ENCODE data around the gene MED4. TPM values are rescaled to one million over a fixed set of nuclear protein-coding genes. Genes with fewer than 3 reads are reported as not detected.

MED4 gene
- 69.1 TPM for total RNA-seq
- 100 to 1,000 TPM in 1 of 4 donors, 10 to 100 TPM in 3; 83.6 to 129 (median 97.8) TPM for polyA plus RNA-seq

GRCh38 chr13:48094781-48095502, at the start of gene MED4:
Gene MED4, minus strand, starts transcription at chr13:48095104. Its CDS starts 26 bp downstream, at chr13:48095078.
- H3K4me3 Mint-ChIP-seq, result peak within 1 kb of the TSS; percentile 93 to 98 (median 97)

GRCh38 chr13:48144413-48145035, 49.6 kb upstream of the MED4 start:
- H3K27ac ChIP-seq (ENCODE audit: insufficient read depth, low read length, poor library complexity, severe bottlenecking), result peak overlapping the region; percentile 15
- peaks cover 6% of the 10 kb centered on the region for H3K4me1 ChIP-seq (ENCODE audit: control insufficient read depth, insufficient read depth, low read length, poor library complexity, severe bottlenecking)
- Mint-ChIP-seq H3K27ac (peak overlapping the region; percentile 31 to 97 (median 76)), H3K4me1 (peaks cover 9 to 53% (median 17%) of the 10 kb centered on the region in 4 donors), H3K4me3 (peak overlapping the region; percentile 1 to 66 (median 49)), H3K27me3 (no peaks in the 10 kb centered on the region), H3K9me3 (peaks cover 0 to 4% (median 0%) of the 10 kb centered on the region in 7 donors), H3K36me3 (peaks cover 14% of the 10 kb centered on the region)
- no peaks in the 10 kb centered on the region for H3K9me3 ChIP-seq (ENCODE audit: control insufficient read depth in 2 of 2, low read length in 2 of 2)
- no peaks in the 10 kb centered on the region for H3K27me3 ChIP-seq (ENCODE audit: control insufficient read depth, insufficient read depth, low read length)
- peak in 1 of 3 donors; percentile 52 for DNase-seq
- ATAC-seq (ENCODE audit: low read depth in 2 of 2), result peak in 1 of 2 donors; percentile 62
- H3K4me3 ChIP-seq (ENCODE audit: low read depth, low read length), result peak overlapping the region; percentile 6
- H3K36me3 ChIP-seq (ENCODE audit: control insufficient read depth, insufficient read depth, low read length), result no peaks in the 10 kb centered on the region

More at GRCh38 chr13:48094781-48095502, at the start of gene MED4:
- Mint-ChIP-seq H3K27ac (peak within 1 kb of the TSS; percentile 97 to 99 (median 97)), H3K4me1 (peaks cover 22 to 50% (median 44%) of the 10 kb centered on the region in 4 donors), H3K27me3 (peaks cover 24% of the 10 kb centered on the region), H3K9me3 (peaks cover 0 to 2% (median 0%) of the 10 kb centered on the region in 7 donors), H3K36me3 (peaks cover 4% of the 10 kb centered on the region)
- peak; percentile 98 for ATAC-seq (ENCODE audit: low read depth in 2 of 2)
- Histone ChIP-seq H3K27me3 (ENCODE audit: control insufficient read depth, insufficient read depth, low read length) (peaks cover 6% of the 10 kb centered on the region), H3K27ac (ENCODE audit: insufficient read depth, low read length, poor library complexity, severe bottlenecking) (peak within 1 kb of the TSS; percentile 85), H3K4me3 (ENCODE audit: low read depth, low read length) (peak within 1 kb of the TSS; percentile 89), H3K9me3 (ENCODE audit: control insufficient read depth in 2 of 2, low read length in 2 of 2) (no peaks in the 10 kb centered on the region), H3K4me1 (ENCODE audit: control insufficient read depth, insufficient read depth, low read length, poor library complexity, severe bottlenecking) (peaks cover 25% of the 10 kb centered on the region), H3K36me3 (ENCODE audit: control insufficient read depth, insufficient read depth, low read length) (no peaks in the 10 kb centered on the region)
- DNase-seq, result peak; percentile 94 to 97 (median 96)

- Mint-ChIP-seq H3K4me1 (peaks cover 5 to 43% (median 15%) of the 10 kb centered on the region in 4 donors), H3K4me3 (no peak overlapping the region), H3K9me3 (peaks cover 0 to 4% (median 0%) of the 10 kb centered on the region in 7 donors), H3K36me3 (peaks cover 12% of the 10 kb centered on the region), H3K27ac (peak overlapping the region in 2 of 3 donors; percentile 26 to 57), H3K27me3 (no peaks in the 10 kb centered on the region)
- no peaks in the 10 kb centered on the region for H3K36me3 ChIP-seq (ENCODE audit: control insufficient read depth, insufficient read depth, low read length)
- H3K4me3 ChIP-seq (ENCODE audit: low read depth, low read length), result no peak overlapping the region
- H3K4me1 ChIP-seq (ENCODE audit: control insufficient read depth, insufficient read depth, low read length, poor library complexity, severe bottlenecking), result peaks cover 6% of the 10 kb centered on the region
- no peak overlapping the region for H3K27ac ChIP-seq (ENCODE audit: insufficient read depth, low read length, poor library complexity, severe bottlenecking)
- H3K9me3 ChIP-seq (ENCODE audit: control insufficient read depth in 2 of 2, low read length in 2 of 2), result no peaks in the 10 kb centered on the region
- peak in 1 of 2 donors; percentile 42 for ATAC-seq (ENCODE audit: low read depth in 2 of 2)
- no peak for DNase-seq
- no peaks in the 10 kb centered on the region for H3K27me3 ChIP-seq (ENCODE audit: control insufficient read depth, insufficient read depth, low read length)
Measured at GRCh38 chr13:48142436-48142835, 47.5 kb upstream of the MED4 start.

GRCh38 chr13:48138270-48138669, 43.4 kb upstream of the MED4 start:
- H3K9me3 Mint-ChIP-seq, result no peaks in the 10 kb centered on the region
- DNase-seq, result no peak
- H3K4me3 Mint-ChIP-seq, result no peak overlapping the region
- Histone ChIP-seq H3K9me3 (ENCODE audit: control insufficient read depth in 2 of 2, low read length in 2 of 2) (no peaks in the 10 kb centered on the region), H3K27ac (ENCODE audit: insufficient read depth, low read length, poor library complexity, severe bottlenecking) (no peak overlapping the region), H3K36me3 (ENCODE audit: control insufficient read depth, insufficient read depth, low read length) (no peaks in the 10 kb centered on the region), H3K27me3 (ENCODE audit: control insufficient read depth, insufficient read depth, low read length) (peaks cover 2% of the 10 kb centered on the region), H3K4me3 (ENCODE audit: low read depth, low read length) (no peak overlapping the region), H3K4me1 (ENCODE audit: control insufficient read depth, insufficient read depth, low read length, poor library complexity, severe bottlenecking) (no peaks in the 10 kb centered on the region)
- peaks cover 0 to 13% (median 8%) of the 10 kb centered on the region in 4 donors for H3K4me1 Mint-ChIP-seq
- H3K27me3 Mint-ChIP-seq, result peaks cover 17% of the 10 kb centered on the region
- ATAC-seq (ENCODE audit: low read depth in 2 of 2), result no peak
- H3K27ac Mint-ChIP-seq, result peak overlapping the region in 1 of 3 donors; percentile 56
- peaks cover 3% of the 10 kb centered on the region for H3K36me3 Mint-ChIP-seq

- H3K9me3 ChIP-seq (ENCODE audit: control insufficient read depth in 2 of 2, low read length in 2 of 2), result no peaks in the 10 kb centered on the region
- H3K4me3 Mint-ChIP-seq, result no peak overlapping the region
- peaks cover 5 to 13% (median 11%) of the 10 kb centered on the region in 4 donors for H3K4me1 Mint-ChIP-seq
- DNase-seq (no peak), ATAC-seq (ENCODE audit: low read depth in 2 of 2) (no peak)
- H3K27ac Mint-ChIP-seq, result no peak overlapping the region
- H3K27ac ChIP-seq (ENCODE audit: insufficient read depth, low read length, poor library complexity, severe bottlenecking), result no peak overlapping the region
- H3K4me1 ChIP-seq (ENCODE audit: control insufficient read depth, insufficient read depth, low read length, poor library complexity, severe bottlenecking), result no peaks in the 10 kb centered on the region
- no peaks in the 10 kb centered on the region for H3K36me3 ChIP-seq (ENCODE audit: control insufficient read depth, insufficient read depth, low read length)
- peaks cover 0 to 1% (median 0%) of the 10 kb centered on the region in 7 donors for H3K9me3 Mint-ChIP-seq
- peaks cover 3% of the 10 kb centered on the region for H3K36me3 Mint-ChIP-seq
- H3K27me3 Mint-ChIP-seq, result peaks cover 30% of the 10 kb centered on the region
- no peak overlapping the region for H3K4me3 ChIP-seq (ENCODE audit: low read depth, low read length)
- H3K27me3 ChIP-seq (ENCODE audit: control insufficient read depth, insufficient read depth, low read length), result peaks cover 2% of the 10 kb centered on the region
Measured at GRCh38 chr13:48132961-48133360, 38.1 kb upstream of the MED4 start.

GRCh38 chr13:48131533-48131932, 36.6 kb upstream of the MED4 start:
- Mint-ChIP-seq H3K27me3 (peaks cover 30% of the 10 kb centered on the region), H3K27ac (peak overlapping the region in 1 of 3 donors; percentile 80), H3K9me3 (peaks cover 0 to 1% (median 0%) of the 10 kb centered on the region in 7 donors), H3K4me1 (peaks cover 12 to 26% (median 19%) of the 10 kb centered on the region in 4 donors), H3K4me3 (no peak overlapping the region), H3K36me3 (no peaks in the 10 kb centered on the region)
- ATAC-seq (ENCODE audit: low read depth in 2 of 2) (no peak), DNase-seq (no peak)
- Histone ChIP-seq H3K4me1 (ENCODE audit: control insufficient read depth, insufficient read depth, low read length, poor library complexity, severe bottlenecking) (peaks cover 11% of the 10 kb centered on the region), H3K27ac (ENCODE audit: insufficient read depth, low read length, poor library complexity, severe bottlenecking) (no peak overlapping the region), H3K36me3 (ENCODE audit: control insufficient read depth, insufficient read depth, low read length) (no peaks in the 10 kb centered on the region), H3K4me3 (ENCODE audit: low read depth, low read length) (no peak overlapping the region), H3K27me3 (ENCODE audit: control insufficient read depth, insufficient read depth, low read length) (peaks cover 2% of the 10 kb centered on the region), H3K9me3 (ENCODE audit: control insufficient read depth in 2 of 2, low read length in 2 of 2) (no peaks in the 10 kb centered on the region)

- Histone ChIP-seq H3K9me3 (ENCODE audit: control insufficient read depth in 2 of 2, low read length in 2 of 2) (no peaks in the 10 kb centered on the region), H3K27me3 (ENCODE audit: control insufficient read depth, insufficient read depth, low read length) (no peaks in the 10 kb centered on the region), H3K36me3 (ENCODE audit: control insufficient read depth, insufficient read depth, low read length) (no peaks in the 10 kb centered on the region), H3K27ac (ENCODE audit: insufficient read depth, low read length, poor library complexity, severe bottlenecking) (peak overlapping the region; percentile 65), H3K4me3 (ENCODE audit: low read depth, low read length) (peak overlapping the region; percentile 67), H3K4me1 (ENCODE audit: control insufficient read depth, insufficient read depth, low read length, poor library complexity, severe bottlenecking) (peaks cover 11% of the 10 kb centered on the region)
- Mint-ChIP-seq H3K9me3 (peaks cover 0 to under 1% (median 0%) of the 10 kb centered on the region in 7 donors), H3K27ac (peak overlapping the region; percentile 90 to 94 (median 91)), H3K36me3 (no peaks in the 10 kb centered on the region), H3K27me3 (peaks cover 2% of the 10 kb centered on the region), H3K4me1 (peaks cover 12 to 27% (median 16%) of the 10 kb centered on the region in 4 donors), H3K4me3 (peak overlapping the region; percentile 15 to 83 (median 44))
- peak; percentile 82 to 85 for ATAC-seq (ENCODE audit: low read depth in 2 of 2)
- peak; percentile 21 to 85 (median 79) for DNase-seq
Measured at GRCh38 chr13:48126944-48127830, 32.3 kb upstream of the MED4 start.
